ENCODE results near the gene ACTR6.
"Not testable (repeated sequence)": the region's sequence is repeated elsewhere in the genome, so short reads cannot be mapped to it uniquely, and the experiment has no call there.

Gene ACTR6

DNA sequence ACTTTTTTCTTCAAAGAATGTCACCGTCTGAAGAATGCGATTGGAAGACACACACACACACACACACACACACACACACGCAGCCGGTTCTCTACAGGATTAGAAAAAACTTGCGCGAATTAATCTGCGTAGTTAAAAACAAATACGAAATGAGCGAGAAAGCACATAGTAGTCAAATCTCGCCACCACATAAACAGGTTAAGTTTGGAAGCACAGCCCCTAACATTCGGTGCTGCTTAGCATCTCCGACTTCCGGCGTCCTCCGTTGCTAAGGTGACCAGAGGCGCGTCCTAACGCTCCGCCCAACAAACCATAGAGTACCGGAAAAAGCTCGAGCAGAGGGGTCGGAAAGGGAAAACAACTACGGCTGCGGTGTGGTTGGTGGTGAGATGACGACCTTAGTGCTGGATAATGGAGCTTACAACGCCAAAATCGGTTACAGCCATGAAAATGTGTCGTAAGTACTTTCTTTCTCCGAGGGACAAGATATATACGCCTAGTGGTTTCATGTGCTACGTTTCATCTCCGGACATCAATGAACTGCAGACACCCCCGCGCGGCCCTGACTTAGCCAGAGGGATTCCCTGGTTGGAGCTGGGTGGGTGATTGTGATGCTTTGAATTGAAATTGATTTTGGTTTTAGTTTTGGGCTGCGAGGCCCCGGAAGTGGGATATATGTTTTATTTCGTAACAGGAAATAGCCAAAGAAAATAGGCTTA lies at the start of gene ACTR6:
Gene ACTR6 (plus strand): TSS at position 353 of the 719 bp plus-strand sequence. CDS start 37 bp downstream, at position 390.
- DNase-seq (ENCODE audit: low read depth, low spot score) = peak; percentile 83

DNA sequence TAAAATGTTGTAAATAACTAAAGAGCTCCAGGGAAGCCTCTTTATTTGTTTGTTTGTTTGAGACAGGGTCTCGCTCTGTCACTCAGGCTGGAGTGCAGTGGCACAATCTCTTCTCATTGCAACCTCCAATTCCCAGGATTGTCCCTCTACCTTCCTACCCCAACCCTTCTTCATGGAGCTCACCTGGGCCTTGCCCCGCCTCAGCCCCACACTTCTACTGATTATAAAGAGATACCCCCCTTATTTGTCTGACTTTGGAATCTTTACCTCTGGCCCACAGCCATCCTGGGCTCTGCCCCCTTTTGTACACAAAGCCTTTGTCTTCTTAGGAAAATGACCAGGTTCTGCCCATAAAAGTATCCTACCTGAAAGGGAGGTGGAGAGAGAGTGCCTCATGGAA lies 48.8 kb upstream of the ACTR6 start:
- DNase-seq (ENCODE audit: low read depth, low spot score) = no peak

GRCh38 chr12:100153131-100153530 lies 47.5 kb upstream of the ACTR6 start:
- DNase-seq (ENCODE audit: low read depth, low spot score) = no peak

GRCh38 chr12:100154474-100155247 lies 46.0 kb upstream of the ACTR6 start:
- no peak for DNase-seq (ENCODE audit: low read depth, low spot score)

GRCh38 chr12:100156731-100157426 lies 43.7 kb upstream of the ACTR6 start:
- no peak for DNase-seq (ENCODE audit: low read depth, low spot score)

DNA sequence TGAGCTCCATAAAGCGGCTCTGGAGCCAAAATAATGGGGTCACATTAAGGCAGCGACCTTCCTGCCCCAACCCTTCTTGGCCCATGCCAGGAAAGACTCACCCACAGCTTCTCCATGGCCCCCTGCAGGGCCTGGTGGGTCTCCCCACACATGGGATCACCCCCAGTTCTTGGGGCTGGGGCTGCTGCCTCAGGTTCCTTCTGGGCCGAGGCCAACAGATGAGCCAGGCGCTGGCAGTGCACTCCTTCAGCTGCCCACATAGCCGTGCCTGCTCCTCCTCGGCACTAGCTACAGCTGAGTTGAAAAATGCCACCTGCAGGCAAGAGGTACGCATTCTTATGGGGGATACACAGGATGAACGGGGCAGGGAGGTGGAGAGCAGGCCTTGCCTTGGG lies 43.2 kb upstream of the ACTR6 start:
- no peak for DNase-seq (ENCODE audit: low read depth, low spot score)

DNA sequence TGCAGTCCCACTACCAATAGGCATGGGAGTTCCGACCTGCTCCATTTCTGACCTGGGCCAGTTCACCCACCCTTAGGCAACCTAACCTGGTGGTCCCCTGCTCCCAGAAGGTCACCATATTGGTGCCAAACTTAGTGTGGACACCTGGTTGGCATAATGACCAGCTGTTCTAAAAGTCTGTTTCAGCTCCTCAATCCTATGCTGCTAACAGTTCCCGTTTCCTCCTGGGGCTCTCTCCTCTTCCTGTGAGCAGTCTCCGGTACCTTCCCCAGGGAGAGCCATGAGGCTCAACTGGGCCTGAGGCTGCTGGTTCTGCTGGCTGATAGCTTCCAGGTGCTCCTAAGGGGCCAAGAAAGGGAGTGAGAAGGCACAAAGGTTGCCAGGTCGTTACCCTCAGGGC lies 42.1 kb upstream of the ACTR6 start:
- DNase-seq (ENCODE audit: low read depth, low spot score) = no peak

- DNase-seq (ENCODE audit: low read depth, low spot score) = no peak
These were observed 41.1 kb upstream of the ACTR6 start for GRCh38 chr12:100159391-100160104.

DNA sequence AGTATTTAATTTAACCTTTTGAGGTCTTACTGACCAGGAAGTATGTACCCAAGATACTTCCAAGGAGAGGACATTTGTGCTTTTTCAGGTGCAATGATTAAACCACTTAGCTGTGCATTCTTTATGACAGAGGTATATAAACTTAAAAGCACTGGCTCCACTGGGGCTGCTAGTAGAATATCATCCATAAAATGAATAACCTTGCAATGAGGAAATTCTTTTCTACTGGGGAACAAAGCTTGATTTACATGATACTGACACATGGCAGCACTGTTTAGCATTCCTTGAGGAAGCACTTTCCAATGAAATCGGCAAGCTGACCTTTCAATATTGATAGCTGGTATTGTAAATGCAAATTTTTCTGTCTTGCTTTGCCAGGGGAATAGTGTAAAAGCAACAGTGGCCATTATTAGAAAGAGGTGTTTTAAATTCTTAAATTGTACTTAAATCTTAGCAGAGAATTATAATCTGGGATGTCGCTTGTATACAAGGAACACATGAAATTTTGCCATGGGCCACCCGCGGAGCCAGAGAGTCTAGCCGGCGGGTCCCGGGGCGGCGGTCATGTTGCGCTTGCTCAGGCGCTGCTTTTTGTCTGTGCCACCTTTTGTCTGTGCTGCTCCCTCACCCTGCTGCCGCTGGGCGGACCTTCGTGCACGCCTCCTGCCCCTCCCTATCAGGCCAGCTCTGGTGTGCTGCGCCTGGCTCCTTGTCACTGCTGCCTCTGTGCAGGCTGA lies 37.0 kb upstream of the ACTR6 start:
- DNase-seq (ENCODE audit: low read depth, low spot score) = no peak

DNA sequence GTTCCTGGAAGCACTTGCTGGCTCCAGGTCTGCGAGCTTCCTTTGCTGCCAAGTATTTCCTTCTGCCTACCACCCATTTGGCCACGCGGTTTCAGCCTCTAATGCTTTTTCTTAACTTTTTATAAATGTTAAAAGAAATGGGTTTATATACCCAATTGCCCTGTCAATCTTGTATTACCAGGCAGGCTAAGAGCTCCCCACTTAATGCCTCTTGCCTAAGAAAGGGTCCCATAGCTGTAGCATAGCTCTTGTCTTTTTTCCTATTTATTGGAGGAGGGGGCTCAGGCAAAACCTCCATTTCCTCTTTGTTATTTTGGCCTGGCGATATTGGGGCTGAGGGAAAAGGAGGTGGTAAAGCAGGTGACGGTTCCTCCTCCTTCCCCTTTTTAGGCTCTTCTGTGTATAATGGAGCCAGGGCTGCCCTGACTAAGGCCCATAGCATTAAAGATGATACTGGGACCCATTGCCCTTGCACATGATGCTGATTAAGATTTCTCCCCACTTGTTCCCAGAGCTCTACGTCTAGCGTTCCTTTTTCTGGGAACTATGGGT lies 36.4 kb upstream of the ACTR6 start:
- DNase-seq (ENCODE audit: low read depth, low spot score) = no peak

DNA sequence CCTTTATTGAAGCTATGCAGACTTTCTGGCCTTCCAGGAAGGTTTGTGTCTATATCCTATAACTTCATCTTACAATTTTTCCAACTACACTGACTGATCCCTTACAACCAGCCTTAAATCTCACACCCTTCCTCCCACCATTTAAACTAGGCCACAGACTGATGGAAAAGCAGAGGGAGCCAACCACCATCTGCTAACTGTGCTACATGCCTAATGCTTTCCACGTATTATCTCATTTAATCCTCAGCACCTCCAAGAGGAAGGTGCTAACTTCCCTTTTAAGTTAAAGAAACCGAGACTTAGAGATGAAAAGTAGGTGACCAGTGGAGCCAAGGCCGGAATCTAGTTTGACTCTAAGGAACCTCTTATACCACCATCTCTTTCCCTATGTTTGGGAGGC lies 35.3 kb upstream of the ACTR6 start:
- DNase-seq (ENCODE audit: low read depth, low spot score) = no peak

DNA sequence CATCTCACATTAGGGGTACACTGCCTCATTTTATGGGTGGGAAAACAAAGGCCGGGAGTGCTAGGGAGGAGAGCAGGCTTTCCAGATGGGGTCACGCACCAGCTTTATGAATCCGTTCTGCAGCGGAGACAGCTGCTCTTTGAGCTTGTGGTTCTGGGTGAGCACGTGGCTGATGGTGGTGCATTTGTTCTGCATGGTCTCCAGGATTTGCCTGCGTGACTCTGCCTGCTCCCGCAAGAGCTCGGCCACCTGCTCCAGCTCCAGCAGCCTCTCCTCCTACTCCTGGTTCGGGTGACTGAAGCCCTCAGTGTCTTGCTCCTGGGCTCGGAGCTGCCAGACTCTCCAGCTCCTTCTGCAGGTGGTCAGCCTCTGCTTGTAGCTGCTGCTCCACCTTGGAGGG lies 34.4 kb upstream of the ACTR6 start:
- no peak for DNase-seq (ENCODE audit: low read depth, low spot score)

DNA sequence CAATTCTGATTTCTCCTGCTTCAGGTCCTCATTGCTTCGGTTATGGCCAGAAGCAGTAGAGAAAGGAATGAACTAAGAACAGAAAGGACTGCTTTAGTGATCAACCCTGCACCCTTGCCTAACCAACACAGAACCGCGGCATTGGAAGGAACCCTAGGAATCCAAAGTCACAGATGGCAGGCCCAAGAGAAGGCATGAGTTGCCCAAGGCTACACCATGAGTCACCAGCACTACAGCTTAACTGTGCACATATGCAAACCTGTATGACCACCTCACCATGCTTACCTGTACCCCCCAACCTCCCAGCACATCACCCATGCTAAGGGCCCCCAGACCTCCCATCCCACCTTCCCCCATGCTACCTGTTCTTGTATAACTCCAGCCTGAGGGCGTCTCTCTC lies 32.1 kb upstream of the ACTR6 start:
- DNase-seq (ENCODE audit: low read depth, low spot score) = no peak

DNA sequence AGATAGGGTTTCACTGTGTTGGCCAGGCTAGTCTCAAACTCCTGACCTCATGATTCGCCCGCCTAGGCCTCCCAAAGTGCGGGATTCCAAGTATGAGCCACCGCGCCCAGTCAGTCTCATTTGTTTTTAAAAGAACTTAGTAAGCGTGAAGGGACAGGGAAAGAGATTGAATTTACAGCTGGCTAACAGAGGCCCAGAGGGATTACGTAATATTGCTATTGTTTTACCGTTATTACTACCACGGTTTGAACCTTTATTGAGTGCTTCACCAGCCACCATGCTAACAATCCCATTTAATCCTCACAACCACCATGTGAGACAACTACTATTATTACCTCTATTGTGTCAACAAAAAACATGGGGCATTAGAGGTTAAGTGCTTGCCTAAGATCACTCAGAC lies 31.3 kb upstream of the ACTR6 start:
- DNase-seq (ENCODE audit: low read depth, low spot score) = no peak

GRCh38 chr12:100170313-100170858 lies 30.2 kb upstream of the ACTR6 start:
- DNase-seq (ENCODE audit: low read depth, low spot score) = no peak

DNA sequence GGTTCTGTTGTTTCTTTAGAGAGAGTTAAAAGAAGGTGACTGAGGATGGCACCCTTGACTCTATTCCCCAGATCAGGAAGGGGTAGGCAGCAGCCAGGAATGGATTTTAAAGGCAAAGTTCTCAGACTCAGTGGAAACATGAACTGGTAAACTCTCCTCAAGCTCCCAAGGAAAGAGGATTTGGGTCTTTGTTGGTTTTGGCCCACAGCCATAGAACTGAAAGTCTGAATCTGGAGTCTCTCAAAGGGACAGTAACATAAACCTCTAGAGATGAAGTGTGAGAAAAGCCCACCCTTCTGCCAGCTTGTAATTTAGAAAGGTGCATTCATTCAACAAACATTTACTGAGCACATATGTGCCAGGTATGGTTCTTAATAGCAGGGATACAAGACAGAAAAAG lies 29.4 kb upstream of the ACTR6 start:
- no peak for DNase-seq (ENCODE audit: low read depth, low spot score)

DNA sequence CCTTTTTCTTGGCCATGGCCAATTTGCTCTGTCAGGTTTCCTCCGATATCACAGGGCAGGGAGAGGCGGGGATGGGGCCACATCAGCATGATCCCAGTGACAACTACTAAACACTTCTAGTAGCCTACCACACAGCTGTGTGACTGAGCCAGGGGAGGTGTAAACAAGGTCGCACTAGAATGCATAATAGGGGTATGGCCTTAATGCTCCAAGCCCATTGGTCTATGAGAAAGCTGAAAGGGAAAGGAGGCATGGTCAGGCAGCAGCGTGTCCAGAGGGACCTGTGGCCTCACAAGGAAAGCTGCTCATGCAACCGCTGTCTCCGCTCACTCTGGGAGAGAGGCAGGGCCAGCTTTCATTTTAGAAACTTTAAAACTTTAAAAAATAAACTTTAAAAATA lies 27.5 kb upstream of the ACTR6 start:
- DNase-seq (ENCODE audit: low read depth, low spot score) = no peak

- DNase-seq (ENCODE audit: low read depth, low spot score) = no peak
These were observed 26.1 kb upstream of the ACTR6 start for GRCh38 chr12:100174495-100174894.

- DNase-seq (ENCODE audit: low read depth, low spot score) = not testable (repeated sequence)
These were observed 24.1 kb upstream of the ACTR6 start for GRCh38 chr12:100176493-100176892.

DNA sequence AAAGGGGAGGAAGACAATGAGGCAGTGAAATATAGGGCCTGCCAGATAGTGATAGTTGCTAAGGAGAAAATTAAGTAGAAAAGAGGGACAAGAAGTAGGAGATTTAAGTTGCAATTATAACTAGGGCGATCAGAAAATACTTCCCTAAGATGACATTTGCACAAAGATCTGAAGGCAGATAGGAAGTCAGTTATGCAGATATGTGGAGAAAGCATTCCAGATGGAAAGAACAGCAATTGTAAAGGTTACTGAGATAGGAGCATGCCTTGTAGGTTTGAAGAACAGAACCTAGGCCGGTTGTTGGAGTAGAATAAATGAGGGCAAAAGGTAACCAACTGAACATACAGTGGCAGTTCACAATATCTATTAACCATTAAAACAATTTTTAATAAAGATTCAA lies 21.4 kb upstream of the ACTR6 start:
- DNase-seq (ENCODE audit: low read depth, low spot score) = no peak
